Caco-2 (cell line): ENCODE results near the gene SLC39A1. TPM values are rescaled to one million over a fixed set of nuclear protein-coding genes. Genes with fewer than 3 reads are reported as not detected.

Experiments used
- BruUV-seq: library from RNA; stranded (reverse); fragments of 400-500 nt; replicated peaks from 2 replicates; lab custom pipeline; 2021; lab: Mats Ljungman, UMichigan
- CTCF ChIA-PET: fragments of 300-600 bp; sonication (Branson Sonifier 250); formaldehyde crosslinking; loops from one replicate; lab custom pipeline; 2022; ENCODE audit warnings: antibody characterized with exemption; lab: Charles Lee
- POLR2A ChIA-PET: fragments of 300-600 bp; sonication (Branson Sonifier 250); formaldehyde crosslinking; loops from one replicate; lab custom pipeline; 2022; ENCODE audit warnings: antibody characterized with exemption; lab: Charles Lee
- DNase-seq, 2 experiments: peaks; one replicate each; pipeline versions ENCODE4 v3.0.0 to v3.0.0-alpha.2; 2020 to 2022
- H3K27me3 ChIP-seq: replicated peaks from 2 replicates; pipeline ENCODE4 v1.6.0; 2011; ENCODE audit warnings: low read length; ENCODE audit not compliant: control insufficient read depth, insufficient read depth
- H3K36me3 ChIP-seq: 2 replicates; pipeline ENCODE4 v1.5.1; 2011; ENCODE audit warnings: low read length; ENCODE audit not compliant: control insufficient read depth, insufficient read depth
- H3K4me1 ChIP-seq: fragments of 250-450 bp; sonication (Bioruptor Pico); 2 replicates; pipeline ENCODE4 v1.5.1; 2020; ENCODE audit warnings: mild to moderate bottlenecking
- H3K4me3 ChIP-seq: 2 replicates; pipeline ENCODE4 v1.5.1; 2011; ENCODE audit warnings: low read depth, mild to moderate bottlenecking, control low read depth, low read length
- H3K9me3 ChIP-seq: fragments of 250-450 bp; sonication (Bioruptor Pico); 2 replicates; pipeline ENCODE4 v1.5.1; 2020; ENCODE audit warnings: mild to moderate bottlenecking, moderate library complexity
- H3K27ac Mint-ChIP-seq: one replicate; pipeline ENCODE4 v1.8.0; 2022; ENCODE audit warnings: mixed read lengths; ENCODE audit not compliant: unreplicated experiment
- H3K27me3 Mint-ChIP-seq: one replicate; pipeline ENCODE4 v1.8.0; 2022; ENCODE audit warnings: mixed read lengths; ENCODE audit not compliant: insufficient read depth, unreplicated experiment
- H3K36me3 Mint-ChIP-seq: one replicate; pipeline ENCODE4 v1.8.0; 2022; ENCODE audit warnings: mild to moderate bottlenecking, mixed read lengths; ENCODE audit not compliant: insufficient read depth, unreplicated experiment
- H3K4me1 Mint-ChIP-seq: one replicate; pipeline ENCODE4 v1.8.0; 2022; ENCODE audit warnings: low read depth, mixed read lengths; ENCODE audit not compliant: unreplicated experiment
- H3K4me3 Mint-ChIP-seq: one replicate; pipeline ENCODE4 v1.8.0; 2022; ENCODE audit warnings: mild to moderate bottlenecking, moderate library complexity, mixed read lengths; ENCODE audit not compliant: unreplicated experiment
- H3K9me3 Mint-ChIP-seq: one replicate; pipeline ENCODE4 v1.8.0; 2022; ENCODE audit warnings: mixed read lengths; ENCODE audit not compliant: unreplicated experiment
- intact Hi-C: fragments of 100-400 bp; cut with micrococcal nuclease; formaldehyde crosslinking; loops from one replicate; pipeline ENCODE4 v1.10.0; 2022; ENCODE audit not compliant: unreplicated experiment
- total RNA-seq: library from RNA; stranded (reverse); gene quantifications from 2 replicates; pipeline ENCODE4 v1.2.3, GENCODE V29; 2022
- TF ChIP-seq, protein P1 (sequence below), 2 experiments: fragments of 200-600 bp in 1 of 2; IDR thresholded peaks; 1 replicate in 1 of 2; 2 replicates in 1 of 2; pipeline versions ENCODE4 v1.5.1 to v1.8.0; 2011 to 2022; ENCODE audit warnings: antibody characterized with exemption in 1 of 2, control low read depth in 1 of 2, inconsistent platforms in 1 of 2, low read depth in 1 of 2, low read length in 1 of 2, mild to moderate bottlenecking in 1 of 2, moderate library complexity in 1 of 2; ENCODE audit not compliant: insufficient read depth in 1 of 2, severe bottlenecking in 1 of 2, unreplicated experiment in 1 of 2

SLC39A1 gene
- total RNA-seq, 1 experiment from 2014 or later = 135 TPM

DNA sequence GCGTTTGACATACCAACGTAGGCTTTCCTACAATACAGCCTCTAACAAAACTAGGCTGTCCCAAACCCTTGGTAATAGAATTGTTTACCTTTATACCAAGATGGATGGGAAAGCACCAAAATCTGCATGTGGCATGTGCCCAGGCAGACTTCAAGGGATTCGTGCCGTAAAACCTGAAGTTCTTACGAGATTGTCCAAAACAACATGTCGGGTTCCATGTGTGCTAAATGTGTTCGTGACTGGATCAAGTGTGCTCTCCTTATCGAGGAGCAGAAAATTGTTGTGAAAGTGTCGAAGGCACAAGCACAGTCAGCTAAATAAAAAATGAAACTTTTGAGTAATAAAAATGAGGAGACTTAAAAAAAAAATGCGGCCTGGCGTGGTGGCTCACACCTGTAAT, 32.3 kb upstream of the SLC39A1 start:
- H3K36me3 Mint-ChIP-seq = peaks cover 65% of the 10 kb centered on the region

DNA sequence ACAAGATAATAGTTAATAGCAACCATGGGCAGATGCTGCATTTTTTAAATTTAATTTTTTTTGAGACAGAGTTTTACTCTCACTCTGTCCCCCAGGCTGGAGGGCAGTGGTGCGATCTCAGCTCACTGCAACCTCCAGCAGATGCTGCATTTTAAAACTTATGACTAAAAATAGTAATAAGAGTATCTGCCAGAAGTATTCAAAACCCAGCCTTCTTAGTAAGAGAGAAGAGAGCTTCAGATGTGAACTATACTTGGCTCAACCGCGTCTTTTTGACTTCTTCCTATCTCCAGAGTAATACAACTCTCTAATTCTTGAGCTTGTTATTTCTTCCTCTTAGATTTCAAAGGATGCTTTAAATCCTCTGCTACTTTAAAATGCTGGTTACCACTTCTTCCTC, 31.9 kb upstream of the SLC39A1 start:
- peak overlapping the region; percentile 25 for H3K4me3 Mint-ChIP-seq
- TF ChIP-seq, protein P1, sequence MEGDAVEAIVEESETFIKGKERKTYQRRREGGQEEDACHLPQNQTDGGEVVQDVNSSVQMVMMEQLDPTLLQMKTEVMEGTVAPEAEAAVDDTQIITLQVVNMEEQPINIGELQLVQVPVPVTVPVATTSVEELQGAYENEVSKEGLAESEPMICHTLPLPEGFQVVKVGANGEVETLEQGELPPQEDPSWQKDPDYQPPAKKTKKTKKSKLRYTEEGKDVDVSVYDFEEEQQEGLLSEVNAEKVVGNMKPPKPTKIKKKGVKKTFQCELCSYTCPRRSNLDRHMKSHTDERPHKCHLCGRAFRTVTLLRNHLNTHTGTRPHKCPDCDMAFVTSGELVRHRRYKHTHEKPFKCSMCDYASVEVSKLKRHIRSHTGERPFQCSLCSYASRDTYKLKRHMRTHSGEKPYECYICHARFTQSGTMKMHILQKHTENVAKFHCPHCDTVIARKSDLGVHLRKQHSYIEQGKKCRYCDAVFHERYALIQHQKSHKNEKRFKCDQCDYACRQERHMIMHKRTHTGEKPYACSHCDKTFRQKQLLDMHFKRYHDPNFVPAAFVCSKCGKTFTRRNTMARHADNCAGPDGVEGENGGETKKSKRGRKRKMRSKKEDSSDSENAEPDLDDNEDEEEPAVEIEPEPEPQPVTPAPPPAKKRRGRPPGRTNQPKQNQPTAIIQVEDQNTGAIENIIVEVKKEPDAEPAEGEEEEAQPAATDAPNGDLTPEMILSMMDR (IDR thresholded peaks at IDR 0.05; ENCODE audit: insufficient read depth in 1 of 2, low read depth in 1 of 2, low read length in 1 of 2, severe bottlenecking in 1 of 2, unreplicated experiment in 1 of 2) = no peak
- Histone ChIP-seq H3K9me3 (no peaks in the 10 kb centered on the region), H3K4me1 (peaks cover 8% of the 10 kb centered on the region), H3K36me3 (peaks cover 4% of the 10 kb centered on the region), H3K27me3 (no peaks in the 10 kb centered on the region), H3K4me3 (no peak overlapping the region)
- peaks cover 3% of the 10 kb centered on the region for H3K27me3 Mint-ChIP-seq
- intact Hi-C loops = no loop called here
- ChIA-PET CTCF (interaction anchor here (0.6 to 0.7 kb wide), 2 partner anchors 316 to 883 kb away, joined by 3 to 5 read pairs; no protein-coding TSS in a partner anchor), POLR2A (interaction anchor here (0.6 to 0.7 kb wide), 3 partner anchors 9 to 982 kb away, joined by 3 to 5 read pairs (median 4); partner anchors contain the start of gene RAB13)
- H3K4me1 Mint-ChIP-seq = peaks cover 27% of the 10 kb centered on the region
- BruUV-seq = no TSS peak
- H3K27ac Mint-ChIP-seq = peak overlapping the region; percentile 47
- peaks cover 69% of the 10 kb centered on the region for H3K36me3 Mint-ChIP-seq
- DNase-seq = no peak
- peaks cover 15% of the 10 kb centered on the region for H3K9me3 Mint-ChIP-seq

More for the DNA sequence above, 32.3 kb upstream of the SLC39A1 start:
- Mint-ChIP-seq H3K27me3 (peaks cover under 1% of the 10 kb centered on the region), H3K9me3 (peaks cover 10% of the 10 kb centered on the region), H3K4me1 (peaks cover 23% of the 10 kb centered on the region), H3K4me3 (peak overlapping the region; percentile 25), H3K27ac (peak overlapping the region; percentile 47)
- H3K36me3 ChIP-seq = peaks cover 4% of the 10 kb centered on the region
- no peak for DNase-seq
- BruUV-seq = no TSS peak
- ChIA-PET POLR2A (interaction anchor here (0.7 kb wide), 1 partner anchor 9 kb away, joined by 4 read pairs; the partner anchor contains the start of gene RAB13), CTCF (no interaction called here)
- TF ChIP-seq, protein P1 (IDR thresholded peaks at IDR 0.05; ENCODE audit: insufficient read depth in 1 of 2, low read depth in 1 of 2, low read length in 1 of 2, severe bottlenecking in 1 of 2, unreplicated experiment in 1 of 2) = no peak
- no peaks in the 10 kb centered on the region for H3K27me3 ChIP-seq
- no peaks in the 10 kb centered on the region for H3K9me3 ChIP-seq
- peaks cover 11% of the 10 kb centered on the region for H3K4me1 ChIP-seq
- intact Hi-C loops = no loop called here
- H3K4me3 ChIP-seq = no peak overlapping the region

DNA sequence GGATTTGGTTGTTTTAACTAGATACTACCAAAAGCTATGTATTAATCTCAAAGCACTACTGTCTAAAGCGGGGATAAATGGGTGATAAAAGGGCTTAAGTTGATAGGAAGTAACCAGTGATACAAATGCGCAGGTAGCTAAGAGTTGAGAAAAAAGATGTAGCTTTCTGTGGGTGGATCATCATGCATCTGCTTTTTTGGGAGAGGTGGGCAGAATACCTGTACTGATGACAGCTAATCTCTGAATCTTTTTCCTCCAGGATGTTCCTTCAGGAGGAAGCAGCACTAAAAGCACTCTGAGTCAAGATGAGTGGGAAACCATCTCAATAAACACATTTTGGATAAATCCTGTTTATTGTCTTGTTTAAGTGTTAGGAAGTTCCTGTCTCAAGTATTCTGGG, 28.5 kb upstream of the SLC39A1 start:
- ChIA-PET CTCF (no interaction called here), POLR2A (interaction anchor here (1.0 to 2.6 kb wide), 2 partner anchors 10 to 113 kb away, joined by 5 to 25 read pairs; no protein-coding TSS in a partner anchor)
- Mint-ChIP-seq H3K27me3 (peaks cover 3% of the 10 kb centered on the region), H3K4me3 (peak overlapping the region; percentile 95), H3K9me3 (peaks cover 22% of the 10 kb centered on the region), H3K27ac (peak overlapping the region; percentile 99), H3K36me3 (peaks cover 74% of the 10 kb centered on the region), H3K4me1 (peaks cover 31% of the 10 kb centered on the region)
- H3K36me3 ChIP-seq = peaks cover 4% of the 10 kb centered on the region
- H3K27me3 ChIP-seq = no peaks in the 10 kb centered on the region
- no peak for DNase-seq
- TF ChIP-seq, protein P1 (IDR thresholded peaks at IDR 0.05; ENCODE audit: insufficient read depth in 1 of 2, low read depth in 1 of 2, low read length in 1 of 2, severe bottlenecking in 1 of 2, unreplicated experiment in 1 of 2) = no peak
- H3K4me1 ChIP-seq = peaks cover 9% of the 10 kb centered on the region; the same call in 1 of the 2 replicates
- H3K4me3 ChIP-seq = peak overlapping the region; percentile 83
- intact Hi-C loops = no loop called here
- BruUV-seq = no TSS peak
- H3K9me3 ChIP-seq = no peaks in the 10 kb centered on the region
